ENCODE data around the gene DPP10. TPM values are rescaled to one million over a fixed set of nuclear protein-coding genes. Genes with fewer than 3 reads are reported as not detected.

The DPP10 gene
- total and polyA plus RNA-seq, 9 donors, result 0.12 to 5.9 (median 0.64) TPM; not detected in 3

DNA sequence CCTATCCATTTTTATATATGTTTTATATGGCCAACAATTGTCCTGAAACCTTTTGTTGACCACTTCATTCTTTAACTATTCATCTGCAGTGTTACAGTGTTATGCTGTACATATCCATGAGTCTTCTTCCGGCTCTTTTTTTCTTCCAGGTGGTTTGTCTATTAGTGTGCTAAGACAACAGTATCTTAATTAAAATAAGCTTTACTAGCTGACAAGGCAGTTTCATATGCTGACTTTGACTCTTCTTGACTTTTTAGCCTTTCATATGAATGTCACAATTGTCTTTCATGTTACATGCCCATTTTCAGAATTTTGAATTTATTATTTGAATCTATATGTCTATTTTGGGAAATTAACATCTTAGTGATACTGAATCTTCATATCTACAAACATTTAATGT lies 1249.0 kb downstream of the DPP10 start:
- Histone ChIP-seq H3K4me3 (no peak overlapping the region), H3K4me1 (ENCODE audit: insufficient read depth) (no peaks in the 10 kb centered on the region), H3K36me3 (no peaks in the 10 kb centered on the region), H3K27me3 (no peaks in the 10 kb centered on the region), H3K27ac (no peak overlapping the region), H3K9me3 (no peaks in the 10 kb centered on the region)
- WGBS, 3 donors, result 91 to 98% (median 96%) methylated on average over 1 of the region's 1 CpG
- no peak for DNase-seq
- TF ChIP-seq, protein P1, sequence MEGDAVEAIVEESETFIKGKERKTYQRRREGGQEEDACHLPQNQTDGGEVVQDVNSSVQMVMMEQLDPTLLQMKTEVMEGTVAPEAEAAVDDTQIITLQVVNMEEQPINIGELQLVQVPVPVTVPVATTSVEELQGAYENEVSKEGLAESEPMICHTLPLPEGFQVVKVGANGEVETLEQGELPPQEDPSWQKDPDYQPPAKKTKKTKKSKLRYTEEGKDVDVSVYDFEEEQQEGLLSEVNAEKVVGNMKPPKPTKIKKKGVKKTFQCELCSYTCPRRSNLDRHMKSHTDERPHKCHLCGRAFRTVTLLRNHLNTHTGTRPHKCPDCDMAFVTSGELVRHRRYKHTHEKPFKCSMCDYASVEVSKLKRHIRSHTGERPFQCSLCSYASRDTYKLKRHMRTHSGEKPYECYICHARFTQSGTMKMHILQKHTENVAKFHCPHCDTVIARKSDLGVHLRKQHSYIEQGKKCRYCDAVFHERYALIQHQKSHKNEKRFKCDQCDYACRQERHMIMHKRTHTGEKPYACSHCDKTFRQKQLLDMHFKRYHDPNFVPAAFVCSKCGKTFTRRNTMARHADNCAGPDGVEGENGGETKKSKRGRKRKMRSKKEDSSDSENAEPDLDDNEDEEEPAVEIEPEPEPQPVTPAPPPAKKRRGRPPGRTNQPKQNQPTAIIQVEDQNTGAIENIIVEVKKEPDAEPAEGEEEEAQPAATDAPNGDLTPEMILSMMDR (IDR thresholded peaks at IDR 0.05), result no peak
- TF ChIP-seq EP300 (IDR thresholded peaks at IDR 0.05), result no peak
- no peak for TF ChIP-seq POLR2A (IDR thresholded peaks at IDR 0.05)
- intact Hi-C loops (cut with DNase I), result no loop called here

DNA sequence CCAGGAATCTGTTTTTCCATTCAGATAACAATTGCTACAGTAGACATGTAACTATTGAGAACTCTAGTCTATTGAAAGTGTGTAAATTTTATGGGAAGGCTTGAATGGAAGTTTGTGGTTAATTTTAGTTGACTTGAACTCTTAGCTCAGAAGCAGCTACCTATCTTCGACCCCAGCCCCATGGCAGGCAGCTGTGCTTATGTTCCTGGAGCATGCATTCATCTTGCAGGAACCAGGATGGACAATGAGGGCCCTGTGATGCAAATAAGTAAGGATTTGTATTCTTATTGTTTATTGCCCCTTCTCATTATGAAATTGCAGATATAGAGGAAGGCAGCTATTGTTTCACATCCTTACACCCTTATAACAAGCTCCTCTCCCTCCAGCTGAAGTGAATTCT lies 1252.2 kb downstream of the DPP10 start:
- no peak for DNase-seq
- H3K9me3 ChIP-seq, result no peaks in the 10 kb centered on the region
- no peaks in the 10 kb centered on the region for H3K4me1 ChIP-seq (ENCODE audit: insufficient read depth)
- no peaks in the 10 kb centered on the region for H3K36me3 ChIP-seq
- no peak for TF ChIP-seq POLR2A (IDR thresholded peaks at IDR 0.05)
- TF ChIP-seq, protein P1 (IDR thresholded peaks at IDR 0.05), result no peak
- no peak for TF ChIP-seq EP300 (IDR thresholded peaks at IDR 0.05)
- H3K27ac ChIP-seq, result no peak overlapping the region
- intact Hi-C loops (cut with DNase I), result no loop called here
- no peak overlapping the region for H3K4me3 ChIP-seq
- H3K27me3 ChIP-seq, result no peaks in the 10 kb centered on the region
- 70 to 85% (median 81%) methylated on average over 1 of the region's 1 CpG for WGBS, 3 donors

GRCh38 chr2:115733190-115733775 lies 1290.8 kb downstream of the DPP10 start:
- H3K27me3 ChIP-seq, result no peaks in the 10 kb centered on the region
- intact Hi-C loops (cut with DNase I), result no loop called here
- TF ChIP-seq EP300 (IDR thresholded peaks at IDR 0.05) (no peak), POLR2A (IDR thresholded peaks at IDR 0.05) (no peak)
- TF ChIP-seq, protein P1 (IDR thresholded peaks at IDR 0.05), result no peak
- WGBS, 3 donors, result 36 to 39% (median 39%) methylated on average over 3 of the region's 3 CpGs
- no peak for DNase-seq
- H3K9me3 ChIP-seq, result no peaks in the 10 kb centered on the region
- H3K4me3 ChIP-seq, result no peak overlapping the region
- H3K4me1 ChIP-seq (ENCODE audit: insufficient read depth), result no peaks in the 10 kb centered on the region
- H3K27ac ChIP-seq, result no peak overlapping the region
- no peaks in the 10 kb centered on the region for H3K36me3 ChIP-seq

DNA sequence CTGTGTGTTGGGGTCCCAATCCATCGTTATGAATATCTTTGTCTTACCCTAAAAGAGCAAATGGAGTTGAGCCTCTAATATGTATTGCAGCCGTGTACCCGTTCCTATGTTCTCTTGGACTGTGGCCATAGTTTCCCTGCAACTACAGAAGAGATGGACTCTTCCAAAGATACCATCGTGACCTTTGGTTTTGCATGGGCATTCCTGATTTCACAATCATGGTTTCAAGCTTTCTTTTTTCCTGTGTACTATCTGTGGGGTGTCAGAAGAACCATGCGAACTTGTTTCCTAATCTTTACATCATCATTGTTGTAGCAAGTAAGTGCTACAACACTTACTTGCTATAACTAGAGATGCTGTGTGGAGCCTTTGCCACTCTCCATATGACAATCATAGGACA lies 1295.7 kb downstream of the DPP10 start:
- TF ChIP-seq POLR2A (IDR thresholded peaks at IDR 0.05) (no peak), EP300 (IDR thresholded peaks at IDR 0.05) (no peak)
- TF ChIP-seq, protein P1 (IDR thresholded peaks at IDR 0.05), result no peak

More for the DNA sequence above, 1295.7 kb downstream of the DPP10 start:
- no peaks in the 10 kb centered on the region for H3K4me1 ChIP-seq (ENCODE audit: insufficient read depth)
- WGBS, 3 donors, result 83 to 89% (median 88%) methylated on average over 5 of the region's 5 CpGs
- H3K27me3 ChIP-seq, result no peaks in the 10 kb centered on the region
- DNase-seq, result no peak
- intact Hi-C loops (cut with DNase I), result no loop called here
- H3K4me3 ChIP-seq, result no peak overlapping the region
- H3K9me3 ChIP-seq, result no peaks in the 10 kb centered on the region
- H3K36me3 ChIP-seq, result no peaks in the 10 kb centered on the region
- H3K27ac ChIP-seq, result no peak overlapping the region
